Adipose tissue (tissue), 3 donors: ENCODE data around the gene OR1J1. TPM values are rescaled to one million over a fixed set of nuclear protein-coding genes. Genes with fewer than 3 reads are reported as not detected.

Experiments used
- H3K27ac ChIP-seq: one replicate; pipeline ENCODE4 v1.5.1; 2013; ENCODE audit warnings: low read depth, low read length
- WGBS, 3 donors: extraction: QIAGEN DNeasy Blood & Tissue Kit; methylation state at CpG; one replicate each; pipeline ENCODE4 v1.1.7; 2013; 5-methylcytosine and 5-hydroxymethylcytosine counted together
- polyA plus RNA-seq, 3 donors: library from polyadenylated mRNA; stranded (reverse); fragments of 200-250 nt; gene quantifications; one replicate each; pipeline ENCODE4 v1.2.3, GENCODE V29; 2013
- donor health status: healthy with polysubstance abuse.
- donor health status: Bipolar disorder and iron deficiency.
- donor health status: healthy.

The OR1J1 gene, protein sequence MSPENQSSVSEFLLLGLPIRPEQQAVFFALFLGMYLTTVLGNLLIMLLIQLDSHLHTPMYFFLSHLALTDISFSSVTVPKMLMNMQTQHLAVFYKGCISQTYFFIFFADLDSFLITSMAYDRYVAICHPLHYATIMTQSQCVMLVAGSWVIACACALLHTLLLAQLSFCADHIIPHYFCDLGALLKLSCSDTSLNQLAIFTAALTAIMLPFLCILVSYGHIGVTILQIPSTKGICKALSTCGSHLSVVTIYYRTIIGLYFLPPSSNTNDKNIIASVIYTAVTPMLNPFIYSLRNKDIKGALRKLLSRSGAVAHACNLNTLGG
- under 1 TPM in 1 of 3 donors, not detected in 2; 0.56 TPM for polyA plus RNA-seq

DNA sequence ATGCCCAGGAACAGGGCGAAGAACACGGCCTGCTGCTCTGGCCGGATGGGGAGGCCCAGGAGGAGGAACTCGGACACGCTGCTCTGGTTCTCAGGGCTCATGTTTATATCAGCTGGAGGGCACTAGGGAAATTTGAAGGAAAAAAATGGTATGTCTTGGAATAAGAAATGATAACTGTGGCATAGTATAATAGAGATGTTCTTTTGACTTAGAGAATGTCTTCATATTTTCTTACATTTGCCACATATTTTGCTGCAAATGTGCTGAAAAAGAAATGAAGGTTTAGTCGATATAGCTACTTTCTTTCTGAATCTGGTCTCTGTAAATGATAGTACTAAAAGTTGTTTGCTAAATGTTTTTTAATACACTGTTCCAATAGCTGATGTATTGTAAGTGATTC is at the start of gene OR1J1:
Gene OR1J1, minus strand, starts transcription at position 101 of the 400 bp plus-strand sequence. Its CDS starts 0 bp downstream, at position 101.
- 76 to 89% (median 87%) methylated on average over 6 of the region's 6 CpGs for WGBS, 3 donors
- H3K27ac ChIP-seq: no peak within 1 kb of the TSS

DNA sequence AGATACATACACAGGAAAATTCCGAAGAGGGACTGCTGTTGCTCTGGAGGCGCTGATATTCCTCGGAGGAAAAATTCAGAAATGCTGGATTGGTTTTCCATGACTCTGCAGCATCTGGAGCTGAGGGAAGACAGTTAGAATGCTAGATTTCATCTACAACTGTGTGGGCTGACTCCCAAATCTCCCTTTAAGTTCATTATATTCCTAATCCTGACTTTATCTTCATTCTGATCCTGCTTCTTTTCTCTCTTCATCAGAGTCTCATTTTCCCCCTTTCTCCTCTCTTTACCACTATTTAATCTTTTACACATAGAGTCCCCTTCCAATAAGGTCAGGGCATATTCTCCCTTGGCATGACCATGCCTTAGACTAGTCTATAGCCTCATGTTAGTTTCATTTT is 49.5 kb upstream of the OR1J1 start, which contains the start of gene OR1N1:
Gene OR1N1, minus strand, starts transcription at position 101 of the 400 bp plus-strand sequence. Its CDS starts 0 bp downstream, at position 101.
- 83 to 96% (median 94%) methylated on average over 3 of the region's 3 CpGs for WGBS, 3 donors
- H3K27ac ChIP-seq: no peak within 1 kb of the TSS

DNA sequence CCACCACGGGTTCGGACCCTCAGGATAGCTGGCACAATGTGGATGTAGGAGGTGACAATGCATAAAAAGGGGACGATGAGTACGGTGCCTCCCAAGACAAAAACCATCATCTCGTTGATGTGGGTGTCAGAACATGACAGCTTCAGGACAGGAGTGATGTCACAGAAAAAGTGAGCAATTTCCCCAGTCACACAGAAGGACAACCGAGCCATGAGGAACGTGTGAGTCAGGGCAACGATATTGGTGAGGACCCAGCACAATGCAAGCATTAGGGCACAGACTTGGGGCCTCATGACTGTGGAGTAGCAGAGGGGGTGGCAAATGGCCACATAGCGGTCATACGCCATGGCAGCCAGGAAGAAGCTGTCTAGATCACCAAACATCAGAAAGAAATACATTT is 48.9 kb upstream of the OR1J1 start:
- 74 to 90% (median 84%) methylated on average over 10 of the region's 10 CpGs for WGBS, 3 donors

DNA sequence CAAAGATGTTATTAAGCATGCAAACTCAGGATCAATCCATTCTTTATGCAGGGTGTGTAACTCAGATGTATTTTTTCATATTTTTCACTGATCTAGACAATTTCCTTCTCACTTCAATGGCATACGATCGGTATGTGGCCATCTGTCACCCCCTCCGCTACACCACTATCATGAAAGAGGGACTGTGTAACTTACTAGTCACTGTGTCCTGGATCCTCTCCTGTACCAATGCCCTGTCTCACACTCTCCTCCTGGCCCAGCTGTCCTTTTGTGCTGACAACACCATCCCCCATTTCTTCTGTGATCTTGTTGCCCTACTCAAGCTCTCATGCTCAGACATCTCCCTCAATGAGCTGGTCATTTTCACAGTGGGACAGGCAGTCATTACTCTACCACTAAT is 41.6 kb upstream of the OR1J1 start:
- H3K27ac ChIP-seq: no peak overlapping the region
- WGBS, 3 donors: 75 to 88% (median 85%) methylated on average over 3 of the region's 3 CpGs

More for the DNA sequence above, 48.9 kb upstream of the OR1J1 start:
- no peak overlapping the region for H3K27ac ChIP-seq

DNA sequence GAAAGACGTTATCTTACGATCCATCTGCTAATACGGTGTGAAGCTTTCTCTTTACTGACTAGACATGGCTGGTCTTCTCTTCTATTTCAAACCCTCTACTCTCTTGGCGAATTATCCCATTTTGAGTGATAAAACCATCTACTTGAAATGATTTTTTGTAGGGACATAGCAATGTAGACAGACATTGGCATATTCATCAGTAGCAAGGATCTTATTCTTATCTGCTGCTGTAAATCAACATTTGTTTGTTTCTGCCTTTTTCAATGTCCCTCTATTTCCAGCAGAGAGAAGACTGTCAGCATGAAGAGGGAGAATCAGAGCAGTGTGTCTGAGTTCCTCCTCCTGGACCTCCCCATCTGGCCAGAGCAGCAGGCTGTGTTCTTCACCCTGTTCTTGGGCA is 41.1 kb upstream of the OR1J1 start, which contains the start of gene OR1J4:
Gene OR1J4, plus strand, starts transcription at position 301 of the 400 bp plus-strand sequence. Its CDS starts 0 bp downstream, at position 301.
- 70 to 82% (median 79%) methylated on average over 4 of the region's 4 CpGs for WGBS, 3 donors
- no peak within 1 kb of the TSS for H3K27ac ChIP-seq

DNA sequence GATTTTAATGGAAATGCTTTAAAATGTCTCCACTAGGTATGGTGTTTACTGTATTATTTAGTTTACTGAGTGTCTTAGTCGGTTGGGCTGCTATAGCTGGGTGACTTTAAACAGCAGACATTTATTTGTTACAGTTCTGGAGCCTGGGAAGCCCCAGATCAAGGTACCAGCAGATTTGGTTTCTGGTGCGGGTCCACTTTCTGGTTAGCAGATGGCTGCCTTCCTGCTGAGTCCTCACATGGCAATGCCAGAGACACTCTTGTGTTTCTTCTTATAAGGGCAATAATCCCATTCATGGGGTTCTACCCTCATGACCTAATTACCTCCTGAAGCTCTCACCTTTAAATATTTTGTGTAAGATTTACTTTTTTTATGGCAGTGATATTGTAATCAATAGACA is 40.5 kb upstream of the OR1J1 start:
- 51 to 59% (median 55%) methylated on average over 2 of the region's 2 CpGs for WGBS, 3 donors
- H3K27ac ChIP-seq: no peak overlapping the region

DNA sequence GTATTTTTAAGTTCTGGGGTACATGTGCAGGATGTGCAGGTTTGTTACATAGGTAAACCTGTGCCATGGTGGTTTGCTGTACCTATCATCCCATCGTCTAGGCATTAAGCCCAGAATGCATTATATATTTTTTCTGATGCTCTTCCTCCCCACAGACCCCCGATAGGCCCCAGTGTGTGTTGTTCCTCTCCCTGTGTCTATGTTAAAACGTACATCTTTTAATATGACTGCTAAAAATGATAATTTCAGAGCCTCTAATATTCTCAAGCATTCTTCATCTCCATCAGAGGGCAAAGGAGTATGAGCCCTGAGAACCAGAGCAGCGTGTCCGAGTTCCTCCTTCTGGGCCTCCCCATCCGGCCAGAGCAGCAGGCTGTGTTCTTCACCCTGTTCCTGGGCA is 32.8 kb upstream of the OR1J1 start, which contains the start of gene OR1J2:
Gene OR1J2, plus strand, starts transcription at position 301 of the 400 bp plus-strand sequence. Its CDS starts 0 bp downstream, at position 301.
- no peak within 1 kb of the TSS for H3K27ac ChIP-seq
- WGBS, 3 donors: 71 to 84% (median 80%) methylated on average over 6 of the region's 6 CpGs

DNA sequence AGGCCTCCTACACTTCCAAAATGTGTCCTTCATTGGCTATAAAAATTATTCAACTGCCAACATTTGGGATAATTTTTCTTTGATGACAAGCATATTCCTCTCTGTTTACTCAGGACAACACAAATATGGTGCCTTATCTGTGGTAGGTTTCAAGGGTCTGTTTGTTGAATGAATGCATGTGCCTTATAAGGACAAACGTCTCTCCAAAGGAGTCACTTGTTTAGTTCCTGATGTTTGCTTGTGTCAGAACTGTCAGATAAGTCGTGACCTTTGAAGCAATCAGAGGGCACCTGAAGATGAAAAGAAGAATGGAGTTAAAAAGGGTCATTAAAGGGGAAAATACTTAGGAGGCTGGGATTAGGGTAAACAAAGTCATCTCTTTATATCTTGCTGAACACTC is 29.2 kb upstream of the OR1J1 start:
- H3K27ac ChIP-seq: no peak overlapping the region
- 24 to 68% (median 47%) methylated on average over 2 of the region's 2 CpGs for WGBS, 3 donors

DNA sequence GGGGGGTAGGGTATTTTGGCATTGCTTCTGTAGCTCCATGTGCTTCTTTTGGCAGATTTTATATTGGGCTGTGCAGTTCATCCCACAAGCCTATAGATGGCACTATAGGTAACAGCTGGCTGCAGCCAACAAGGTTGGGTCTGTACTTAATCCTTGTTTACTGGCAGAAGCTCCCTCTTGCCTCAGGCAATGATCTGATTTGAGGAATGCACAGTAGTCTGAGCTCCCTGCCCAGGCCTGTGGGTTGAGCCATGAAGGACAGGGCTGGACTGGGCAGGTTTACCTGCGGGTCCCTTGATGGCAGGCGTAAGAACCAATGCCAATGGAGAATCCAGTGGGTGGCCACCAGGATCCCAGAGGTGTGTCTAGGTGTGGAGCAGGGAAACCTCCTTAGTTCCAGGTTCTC is 21.2 kb upstream of the OR1J1 start:
- WGBS, 3 donors: 43 to 60% (median 59%) methylated on average over 2 of the region's 2 CpGs
- no peak overlapping the region for H3K27ac ChIP-seq

DNA sequence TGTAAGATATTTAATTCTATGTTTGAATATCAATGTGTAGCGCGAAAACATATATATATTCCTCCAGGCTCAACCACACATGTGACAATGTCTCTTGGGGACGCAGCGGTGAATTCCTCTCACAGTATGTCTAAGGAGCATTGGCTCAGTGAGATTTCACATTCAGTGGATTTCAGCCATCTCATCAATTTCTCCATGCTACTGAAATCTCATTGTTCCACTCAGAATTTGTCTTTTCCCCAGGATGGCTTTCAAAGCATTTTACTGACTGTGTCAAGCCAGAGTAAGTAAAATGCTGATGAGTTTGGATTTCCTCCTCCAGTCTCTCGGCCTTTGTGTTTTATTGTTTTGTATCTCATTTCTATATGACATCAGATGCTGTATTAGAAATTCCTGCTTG is 1.3 kb upstream of the OR1J1 start:
- H3K27ac ChIP-seq: no peak overlapping the region
- 78 to 89% (median 89%) methylated on average over 5 of the region's 5 CpGs for WGBS, 3 donors

DNA sequence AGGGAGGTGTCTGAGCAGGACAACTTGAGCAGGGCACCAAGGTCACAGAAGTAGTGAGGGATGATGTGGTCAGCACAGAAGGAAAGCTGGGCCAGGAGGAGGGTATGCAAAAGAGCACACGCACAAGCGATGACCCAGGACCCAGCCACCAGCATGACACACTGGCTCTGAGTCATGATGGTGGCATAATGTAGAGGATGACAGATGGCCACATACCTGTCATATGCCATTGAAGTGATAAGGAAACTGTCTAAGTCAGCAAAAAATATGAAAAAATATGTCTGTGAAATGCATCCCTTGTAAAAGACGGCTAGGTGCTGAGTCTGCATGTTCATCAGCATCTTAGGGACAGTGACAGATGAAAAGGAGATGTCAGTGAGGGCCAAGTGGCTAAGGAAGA is 380 bp downstream of the OR1J1 start:
- WGBS, 3 donors: 84 to 88% (median 84%) methylated on average over 3 of the region's 3 CpGs
- H3K27ac ChIP-seq: no peak overlapping the region

DNA sequence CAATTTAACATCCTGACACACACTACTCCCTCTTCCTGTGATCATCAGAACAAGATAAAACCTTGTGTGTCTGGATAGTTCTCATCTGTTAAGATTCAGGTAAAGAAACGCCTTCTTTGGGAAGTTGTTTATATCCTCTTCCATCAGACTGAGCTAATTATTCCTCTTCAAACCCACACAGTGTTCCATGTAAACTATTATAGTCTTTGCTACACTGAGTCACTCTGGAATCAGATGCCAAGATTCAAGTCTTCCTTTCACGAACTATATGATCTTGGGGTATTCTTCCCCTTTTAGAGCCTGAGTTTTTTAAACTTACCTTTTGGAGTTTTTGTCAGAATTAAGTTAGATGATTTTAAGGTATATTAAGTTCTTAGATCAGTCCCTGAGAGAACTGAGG is 2.0 kb downstream of the OR1J1 start:
- WGBS, 3 donors: 45 to 63% (median 47%) methylated on average over 2 of the region's 2 CpGs
- no peak overlapping the region for H3K27ac ChIP-seq

DNA sequence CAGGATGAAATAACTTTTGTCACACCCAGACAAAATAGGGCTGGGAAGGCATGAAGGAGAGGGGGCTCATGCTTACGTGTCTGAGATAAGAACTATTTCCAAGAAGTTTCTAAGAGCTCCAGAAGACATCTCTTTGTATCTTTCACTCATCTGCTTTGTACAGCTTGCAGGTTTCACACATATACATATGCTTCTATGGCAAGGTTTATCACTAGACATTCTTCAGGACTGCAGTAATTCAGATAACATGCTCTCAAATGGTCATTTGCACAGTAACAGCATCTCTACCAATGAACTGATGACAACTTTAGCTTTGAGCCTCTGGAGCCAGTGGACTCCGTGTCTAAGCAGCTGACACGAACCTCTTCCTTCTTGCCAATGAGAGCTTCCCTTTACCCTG is 3.2 kb downstream of the OR1J1 start:
- WGBS, 3 donors: 63 to 73% (median 65%) methylated on average over 3 of the region's 3 CpGs

DNA sequence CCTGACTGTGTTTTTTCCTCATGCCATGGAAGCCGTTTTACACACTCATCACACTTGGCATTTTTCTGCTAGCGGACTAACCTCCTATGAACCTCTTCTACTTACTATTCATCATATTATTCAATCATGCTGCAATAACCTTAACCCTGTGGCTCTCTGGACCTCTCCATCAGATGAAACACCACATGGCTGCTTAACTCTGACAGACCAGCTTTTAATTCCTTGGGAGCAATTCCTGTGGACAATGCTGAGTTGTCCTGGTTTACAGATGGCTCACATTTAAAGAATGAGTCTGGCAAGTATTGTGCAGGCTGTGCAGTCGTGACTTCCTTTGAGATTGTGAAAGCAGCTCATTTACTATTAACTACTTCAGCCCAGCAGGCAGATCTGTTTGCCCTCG is 9.0 kb downstream of the OR1J1 start:
- no peak overlapping the region for H3K27ac ChIP-seq
- 49 to 62% (median 55%) methylated on average over 4 of the region's 4 CpGs for WGBS, 3 donors

More for the DNA sequence above, 3.2 kb downstream of the OR1J1 start:
- no peak overlapping the region for H3K27ac ChIP-seq

DNA sequence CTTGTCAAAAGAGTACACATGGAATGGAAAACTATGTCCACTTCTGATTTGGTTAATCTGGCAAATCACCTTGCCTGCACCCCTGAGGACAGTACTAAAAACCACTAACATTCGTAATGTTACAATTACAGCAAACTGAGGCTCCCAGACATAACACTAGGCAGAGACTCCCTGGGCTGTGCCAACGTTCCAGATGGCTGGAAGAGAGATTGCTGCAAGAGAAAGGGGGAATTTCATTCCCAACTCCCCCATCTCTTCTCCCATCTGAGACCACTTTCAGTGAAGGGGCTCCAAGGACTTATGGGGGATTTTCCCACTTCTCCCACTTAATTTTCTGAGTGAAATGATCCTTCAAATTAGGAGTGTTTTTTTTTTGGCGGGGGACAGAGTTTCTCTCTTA is 11.3 kb downstream of the OR1J1 start:
- H3K27ac ChIP-seq: no peak overlapping the region
- 70 to 76% (median 71%) methylated on average over 3 of the region's 3 CpGs for WGBS, 3 donors

DNA sequence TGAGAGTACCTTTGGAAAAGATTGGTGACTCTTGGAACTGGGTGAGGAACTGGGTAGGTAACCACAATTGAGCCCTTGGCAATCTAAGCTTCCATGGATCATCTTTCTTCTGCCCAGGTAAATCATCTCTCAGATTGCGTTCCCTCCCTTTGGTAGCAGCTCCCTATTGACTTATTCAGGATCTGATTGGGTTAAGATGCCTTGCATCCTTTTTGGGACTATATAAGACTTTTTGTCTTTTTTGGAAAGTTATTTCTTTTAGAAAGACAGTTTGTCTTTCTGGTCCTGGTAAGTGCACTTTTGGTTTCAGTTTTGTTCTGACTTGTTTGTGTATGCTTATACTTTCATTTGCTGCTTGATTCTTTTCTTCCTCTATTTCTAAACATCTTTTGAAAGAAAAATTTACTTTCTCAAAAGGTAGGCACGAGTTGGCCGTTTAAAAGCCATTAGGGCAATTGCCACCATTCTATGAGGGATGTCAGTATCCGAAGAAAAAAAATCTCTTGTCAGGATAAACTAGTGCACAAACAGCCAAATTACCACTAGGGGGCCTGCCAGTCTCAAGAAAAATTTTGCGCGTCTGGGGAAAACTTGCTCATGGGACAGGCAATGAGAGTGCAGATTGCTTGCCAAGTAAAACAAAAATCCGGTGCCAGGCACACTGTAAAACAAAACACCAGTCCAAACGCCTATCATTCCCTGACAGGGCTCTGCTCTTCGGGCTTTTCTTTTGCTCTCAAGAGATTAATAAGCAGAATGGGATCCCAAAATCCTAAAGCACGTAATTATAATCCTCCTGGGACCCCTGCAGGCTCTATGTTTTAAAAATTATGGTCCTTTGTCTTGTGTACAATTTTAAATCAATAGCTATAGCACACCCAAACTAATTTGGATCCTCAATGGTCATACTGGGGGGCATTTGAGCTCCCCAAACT is 12.8 kb downstream of the OR1J1 start:
- H3K27ac ChIP-seq: no peak overlapping the region
- WGBS, 3 donors: 11 to 13% (median 12%) methylated on average over 10 of the region's 10 CpGs

DNA sequence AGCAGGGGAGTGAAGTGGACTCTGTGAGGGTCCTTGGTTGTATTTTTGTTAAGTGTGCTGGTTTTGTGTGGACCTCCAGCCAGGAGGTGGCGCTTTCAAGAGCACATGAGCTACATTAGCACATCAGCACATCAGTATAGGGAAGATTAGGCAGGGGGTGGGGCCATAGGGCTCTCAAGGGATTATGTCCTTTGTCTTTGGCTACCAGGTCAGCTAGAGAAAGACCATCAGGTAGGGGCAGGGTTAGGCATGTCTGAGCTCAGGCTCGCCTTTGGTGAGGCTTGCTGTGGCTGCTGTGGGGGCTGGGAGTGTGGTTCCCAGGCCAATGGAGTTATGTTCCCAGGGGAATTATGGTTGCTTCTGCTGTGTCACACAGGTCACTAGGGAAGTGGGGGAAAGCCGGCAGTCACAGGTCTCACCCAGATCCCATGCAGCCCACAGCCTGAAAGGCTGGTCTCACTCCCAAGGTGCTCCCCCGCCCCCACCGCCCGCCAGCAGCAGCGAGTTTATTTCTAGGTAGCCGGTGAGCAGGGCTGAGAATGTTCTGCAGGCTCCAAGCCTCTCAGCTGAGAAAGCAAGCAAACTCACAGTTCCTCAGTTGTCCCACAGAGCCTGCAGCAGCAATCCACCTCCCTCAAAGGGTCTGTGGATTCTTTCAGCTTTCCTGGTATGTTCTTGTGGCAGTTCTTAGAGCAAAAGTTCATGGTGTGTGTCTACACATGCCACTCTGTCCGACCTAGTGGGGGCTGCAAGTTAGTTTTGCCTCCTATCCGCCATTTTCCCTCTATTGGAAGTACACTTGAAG is 13.7 kb downstream of the OR1J1 start:
- 79 to 90% (median 86%) methylated on average over 10 of the region's 10 CpGs for WGBS, 3 donors
- no peak overlapping the region for H3K27ac ChIP-seq

DNA sequence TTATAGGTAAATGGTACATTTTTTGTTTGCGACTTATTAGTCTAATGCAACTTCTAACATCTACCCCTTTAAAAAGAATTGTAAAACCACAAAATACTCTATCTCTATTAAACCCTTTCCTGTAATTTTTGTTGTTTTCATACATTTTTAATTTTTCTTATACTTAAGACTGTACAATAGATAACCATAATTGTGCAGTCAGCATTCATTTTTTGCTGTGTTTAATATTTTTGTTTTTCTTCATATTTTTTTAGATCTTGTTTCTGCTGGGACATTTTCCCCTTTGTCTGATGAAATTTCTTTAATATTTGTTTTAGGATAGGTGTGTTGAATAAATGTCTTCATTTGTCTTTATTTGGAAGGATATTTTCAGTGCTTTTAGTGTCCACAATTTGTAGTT is 19.9 kb downstream of the OR1J1 start:
- 92 to 98% (median 98%) methylated on average over 1 of the region's 1 CpG for WGBS, 3 donors

More for the DNA sequence above, 19.9 kb downstream of the OR1J1 start:
- no peak overlapping the region for H3K27ac ChIP-seq
